Hematopoietic multipotent progenitor cell treated with erythropoietin and hydrocortisone succinate and interleukin-3 and kit ligand, for 6 days (in vitro differentiated cells): ENCODE data around the gene EEF1B2.
A peak's percentile ranks its signal among the peaks of the same experiment; 100 is the strongest.
"Not testable (repeated sequence)": the region's sequence is repeated elsewhere in the genome, so short reads cannot be mapped to it uniquely, and the experiment has no call there.

ENCODE experiments used
- DNase-seq: peaks from one replicate; pipeline ENCODE4 v3.0.0-alpha.2; 2015

The EEF1B2 gene

GRCh38 chr2:206159346-206160124, at the start of gene EEF1B2, which contains the start of gene NDUFS1:
EEF1B2 (plus strand) TSS chr2:206159895; CDS start chr2:206159980, 85 bp downstream.
NDUFS1 (minus strand) TSS chr2:206159444; CDS start chr2:206153678, 5,766 bp downstream.
- peak; percentile 99 for DNase-seq

- no peak for DNase-seq
These were observed 47.6 kb upstream of the EEF1B2 start for GRCh38 chr2:206112108-206112507.

DNA sequence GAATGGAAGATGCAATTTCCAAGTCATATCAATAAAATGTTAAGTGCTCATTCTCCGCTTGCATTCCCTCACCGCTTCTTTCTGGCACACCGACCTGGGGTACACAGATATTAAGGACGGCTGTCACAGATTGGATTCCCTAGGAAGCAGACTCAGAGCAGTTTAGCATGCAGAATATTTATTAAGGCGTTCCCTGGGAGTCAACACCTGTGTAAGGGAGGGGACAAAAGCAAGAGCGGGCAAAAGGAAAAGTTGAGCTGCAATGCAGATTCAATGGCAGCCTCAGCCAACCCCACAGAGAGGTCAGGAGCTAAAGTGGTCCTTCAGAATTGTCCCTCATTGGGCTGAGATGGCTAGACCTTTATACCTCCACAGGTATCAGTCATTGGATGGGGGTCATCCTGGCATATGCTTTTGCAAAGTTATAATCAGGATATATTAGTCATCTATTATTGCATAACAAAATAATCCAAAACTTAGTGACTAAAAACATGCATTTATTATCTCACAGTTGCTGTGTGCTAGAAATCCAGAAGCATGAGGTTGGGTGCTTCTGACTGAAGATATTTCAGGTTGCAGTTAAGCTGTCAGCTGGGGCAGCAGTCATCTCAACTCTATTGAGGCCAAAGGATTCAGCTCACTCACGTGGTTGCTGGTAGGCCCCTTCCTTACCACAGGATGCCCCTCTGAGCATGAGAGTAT, 46.7 kb upstream of the EEF1B2 start:
- DNase-seq, result no peak

- DNase-seq, result no peak
These were observed 44.6 kb upstream of the EEF1B2 start for GRCh38 chr2:206115026-206115578.

DNA sequence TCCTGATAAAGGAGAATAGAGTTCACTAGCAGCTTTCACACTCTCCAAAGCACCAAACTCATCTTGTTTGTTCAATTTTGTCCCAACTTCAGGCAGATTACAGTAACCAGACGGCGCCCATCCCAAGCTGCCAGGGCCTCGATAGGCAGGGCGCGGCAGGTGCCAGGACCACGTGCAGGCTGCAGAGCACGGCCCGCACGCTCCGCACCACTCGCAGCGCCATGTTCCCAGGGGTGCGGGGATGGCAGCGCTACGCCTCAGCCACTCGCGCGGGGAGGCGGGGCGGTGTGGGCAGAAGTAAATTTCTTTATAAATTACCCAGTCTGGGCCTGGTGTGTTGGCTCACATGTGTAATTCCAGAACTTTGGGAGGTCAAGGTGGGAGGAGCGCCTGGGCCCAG, 43.4 kb upstream of the EEF1B2 start:
- DNase-seq, result no peak

GRCh38 chr2:206122569-206122968, 37.1 kb upstream of the EEF1B2 start:
- DNase-seq, result not testable (repeated sequence)

DNA sequence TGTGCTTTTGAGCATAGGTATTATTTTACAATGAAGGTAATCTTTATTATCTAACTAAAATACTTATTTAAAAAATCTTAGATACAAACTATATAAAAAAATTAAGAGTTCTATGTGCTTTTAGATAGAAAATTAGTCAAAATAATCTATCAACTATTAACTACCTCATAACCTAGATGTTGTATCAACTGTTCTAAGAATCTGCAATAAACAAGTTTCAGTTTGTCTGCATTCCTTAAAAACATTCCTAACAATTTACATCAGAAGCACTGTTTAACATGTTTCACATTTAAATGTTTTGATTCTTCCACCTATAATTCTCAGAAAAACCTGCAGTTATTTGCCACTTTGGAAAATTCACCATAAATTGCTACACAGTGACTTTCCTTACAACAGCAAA, 33.8 kb upstream of the EEF1B2 start:
- DNase-seq, result no peak

DNA sequence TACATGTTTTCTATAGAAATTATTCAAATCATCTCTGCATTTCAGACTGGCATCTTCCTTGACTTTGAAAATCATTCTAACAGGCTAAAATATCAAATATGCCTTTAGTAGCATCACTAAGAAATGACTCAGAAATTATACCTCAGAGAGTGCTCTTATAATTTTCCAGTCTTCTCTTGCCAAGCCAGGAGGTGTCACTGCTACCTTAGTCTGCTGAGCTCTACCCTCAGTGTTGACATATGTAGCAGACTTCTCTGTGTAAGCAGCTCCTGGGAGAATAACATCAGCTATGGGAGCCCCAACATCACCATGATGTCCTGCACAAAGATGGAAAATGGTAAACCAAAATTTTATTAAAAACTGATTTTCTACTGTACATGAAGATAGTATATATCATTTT, 32.0 kb upstream of the EEF1B2 start:
- peak; percentile 30 for DNase-seq

GRCh38 chr2:206143451-206143850, 16.2 kb upstream of the EEF1B2 start:
- DNase-seq, result no peak

DNA sequence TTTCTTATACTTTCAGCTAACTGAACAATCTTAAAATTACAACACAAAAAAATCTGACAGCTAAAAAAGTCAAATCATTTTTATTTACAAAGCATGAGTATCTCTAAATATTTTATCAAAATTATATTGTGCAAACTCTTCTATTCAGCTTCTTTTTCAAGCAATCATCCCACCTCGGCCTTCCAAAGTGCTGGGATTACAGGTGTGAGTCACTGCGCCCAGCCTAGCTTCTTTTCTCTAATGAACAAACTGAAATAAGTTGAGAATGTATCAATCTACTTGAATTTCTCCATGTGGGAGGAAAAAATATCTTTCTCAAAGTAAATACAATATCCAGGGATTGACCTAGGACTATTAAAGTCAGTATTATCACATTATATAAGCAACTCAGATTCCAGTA, 15.3 kb upstream of the EEF1B2 start:
- no peak for DNase-seq

- no peak for DNase-seq
These were observed 14.0 kb upstream of the EEF1B2 start for GRCh38 chr2:206145665-206146064.

DNA sequence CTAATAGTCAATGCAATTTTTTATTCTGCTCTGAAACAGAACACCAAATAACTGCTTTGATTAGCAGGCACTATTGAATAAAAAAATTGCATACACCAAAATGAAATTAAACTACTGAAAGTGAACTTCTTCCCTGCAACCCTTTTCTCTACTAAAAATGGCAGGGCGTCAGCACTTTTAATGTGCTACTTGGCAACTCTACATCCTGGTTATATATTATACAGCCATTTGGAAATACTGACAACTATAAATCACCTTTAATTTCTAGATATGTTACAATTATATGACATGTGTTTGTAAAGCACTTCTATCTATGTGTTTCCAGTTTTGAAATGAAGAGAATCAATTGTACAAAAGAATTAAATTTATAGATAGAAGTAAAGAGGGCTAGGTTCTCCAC, 10.4 kb upstream of the EEF1B2 start:
- DNase-seq, result no peak

GRCh38 chr2:206150168-206150567, 9.5 kb upstream of the EEF1B2 start:
- no peak for DNase-seq

DNA sequence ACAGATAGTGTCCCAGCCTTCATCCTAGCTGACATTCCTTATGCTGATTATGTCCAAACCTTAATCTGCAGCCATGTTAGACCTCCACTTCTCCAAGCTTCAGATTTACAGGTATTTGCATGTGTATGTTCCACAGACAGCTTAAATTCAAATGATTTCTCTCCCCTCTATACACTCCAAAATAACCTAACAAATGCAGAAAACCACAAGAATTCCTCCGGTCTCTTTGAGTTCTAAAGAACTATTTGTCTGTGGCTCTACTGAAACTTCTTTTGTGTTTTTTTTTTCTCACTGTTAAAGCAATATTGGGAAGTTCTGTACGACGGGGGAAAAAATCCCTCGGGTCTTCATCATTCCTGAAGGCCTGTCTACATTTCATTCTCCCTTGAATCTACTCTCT, 9.1 kb upstream of the EEF1B2 start:
- DNase-seq, result no peak

DNA sequence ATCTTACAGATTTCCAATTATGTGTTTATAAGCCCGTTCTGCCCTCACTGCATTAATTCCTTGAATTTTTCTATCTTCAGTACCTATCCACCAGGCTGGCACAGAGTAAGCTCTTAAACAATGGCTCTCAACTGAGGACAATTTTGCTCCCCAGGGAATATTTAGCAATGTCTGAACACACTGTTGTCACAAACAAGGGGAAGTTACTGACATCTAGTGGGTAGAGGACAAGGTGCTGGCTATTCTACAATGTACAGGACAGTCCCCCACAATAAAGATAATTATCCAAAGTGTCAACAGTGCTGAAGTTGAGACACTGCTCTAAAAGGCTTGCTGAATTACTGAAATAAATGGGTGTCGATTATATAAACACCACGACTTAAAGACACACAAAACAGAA, 5.5 kb upstream of the EEF1B2 start:
- DNase-seq, result peak; percentile 51

DNA sequence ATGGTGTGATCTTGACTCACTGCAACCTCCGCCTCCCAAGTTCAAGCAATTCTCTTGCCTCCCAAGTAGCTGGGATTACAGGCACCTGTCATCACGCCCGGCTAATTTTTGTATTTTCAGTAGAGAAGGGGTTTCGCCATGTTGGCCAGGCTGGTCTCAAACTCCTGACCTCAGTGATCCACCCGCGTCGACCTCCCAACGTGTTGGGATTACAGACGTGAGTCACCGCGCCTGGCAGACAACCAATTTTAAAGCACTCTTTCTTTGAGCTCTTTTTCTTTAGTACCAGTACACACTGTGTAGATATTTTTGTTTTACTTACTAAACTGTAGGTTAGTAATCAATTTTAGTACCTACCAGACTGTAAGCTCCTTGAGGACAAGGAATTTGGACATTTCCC, 2.7 kb upstream of the EEF1B2 start:
- not testable (repeated sequence) for DNase-seq

DNA sequence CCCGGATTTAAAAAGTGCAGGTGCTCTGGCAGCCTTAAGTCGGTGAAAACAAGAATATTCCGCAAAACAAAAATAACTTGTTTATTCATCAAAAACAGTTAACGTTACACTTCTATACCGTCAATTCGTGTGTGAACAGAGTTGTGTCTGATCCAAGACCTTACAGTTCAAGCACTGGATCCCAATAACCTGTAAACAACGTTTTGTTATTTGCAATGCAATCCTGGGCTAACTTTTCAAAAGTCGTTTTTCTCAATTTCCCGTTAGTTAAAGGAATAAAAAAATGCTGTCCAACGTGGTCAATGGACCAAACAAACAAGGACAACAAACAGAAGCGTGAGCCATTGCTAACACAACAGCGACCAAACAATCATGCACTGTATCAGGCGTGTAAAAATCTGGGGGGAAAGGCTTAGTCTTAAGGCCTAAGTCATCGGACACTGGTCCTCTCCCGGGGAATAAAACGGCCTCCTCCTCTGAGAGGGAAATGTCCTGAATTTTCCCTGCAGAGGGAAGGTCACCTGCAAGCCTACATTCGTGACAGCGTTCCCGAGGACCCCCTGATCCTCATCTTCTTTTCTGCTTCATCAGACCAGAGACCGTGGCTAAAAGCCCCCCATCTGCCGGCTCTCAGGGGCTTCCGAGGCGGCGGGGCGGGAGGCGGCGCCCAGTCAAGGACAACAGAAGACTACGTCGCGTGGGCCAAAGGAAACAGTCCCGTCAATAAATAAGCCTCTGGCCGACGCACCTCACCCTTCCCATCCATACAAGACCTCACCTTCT, 941 bp upstream of the EEF1B2 start:
- peak; percentile 38 for DNase-seq

DNA sequence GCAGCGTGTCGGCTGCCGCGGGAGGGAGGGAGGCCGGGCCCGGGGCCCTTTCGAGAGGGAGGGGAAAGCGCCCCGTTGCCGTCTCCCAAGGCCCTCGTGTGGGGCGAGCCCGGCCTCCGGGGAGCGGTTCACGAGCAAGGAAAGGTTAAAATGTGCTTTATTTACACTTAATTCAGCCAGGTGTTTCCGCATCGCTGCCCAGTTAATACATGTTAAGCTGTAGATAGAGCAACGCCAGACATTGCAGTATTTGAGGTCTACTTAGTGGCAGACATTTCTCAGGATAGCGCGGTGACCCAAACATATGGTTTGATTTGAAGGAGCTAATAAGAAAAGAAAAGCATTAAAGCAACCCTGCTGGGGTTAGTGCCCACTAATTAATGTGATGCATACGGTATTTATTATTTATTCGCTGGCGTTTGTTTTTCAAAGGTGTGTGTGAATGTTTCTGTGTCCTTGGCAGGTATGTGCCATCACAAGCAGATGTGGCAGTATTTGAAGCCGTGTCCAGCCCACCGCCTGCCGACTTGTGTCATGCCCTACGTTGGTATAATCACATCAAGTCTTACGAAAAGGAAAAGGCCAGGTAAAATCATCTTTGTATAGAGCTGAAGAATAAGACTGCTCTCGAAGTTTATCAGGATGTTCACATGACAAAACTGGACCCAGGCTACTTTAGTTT, 571 bp downstream of the EEF1B2 start:
- DNase-seq, result peak; percentile 73

DNA sequence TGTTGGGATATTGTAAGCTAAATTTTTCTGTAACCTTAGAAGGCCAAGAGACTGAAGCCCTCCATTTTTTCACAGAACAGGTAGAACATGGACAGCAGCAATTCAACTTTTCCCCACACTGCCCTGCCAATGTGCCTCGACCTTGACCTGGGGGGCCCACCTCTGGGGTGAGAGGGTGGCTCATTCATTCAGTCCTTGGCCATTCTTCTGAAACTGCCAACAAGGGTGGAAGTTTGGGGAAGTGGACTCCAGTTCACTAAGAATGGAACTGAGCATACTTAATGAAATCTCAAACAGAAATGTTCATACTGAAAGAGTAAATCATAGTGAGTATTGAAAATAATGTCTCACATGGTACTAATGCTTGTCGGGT, 1.1 kb downstream of the EEF1B2 start:
- no peak for DNase-seq

DNA sequence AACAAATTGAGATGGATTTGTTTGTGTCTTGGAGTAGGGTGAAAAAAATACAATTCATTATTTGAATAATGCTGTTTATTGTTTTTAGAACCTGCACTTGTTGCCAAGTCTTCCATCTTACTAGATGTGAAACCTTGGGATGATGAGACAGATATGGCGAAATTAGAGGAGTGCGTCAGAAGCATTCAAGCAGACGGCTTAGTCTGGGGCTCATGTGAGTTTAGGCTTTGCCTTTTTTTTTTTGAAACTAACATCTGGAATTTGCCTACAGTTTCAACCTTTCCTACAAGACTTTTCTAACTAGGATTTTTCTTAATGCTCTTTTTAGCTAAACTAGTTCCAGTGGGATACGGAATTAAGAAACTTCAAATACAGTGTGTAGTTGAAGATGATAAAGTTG, 2.7 kb downstream of the EEF1B2 start:
- not testable (repeated sequence) for DNase-seq

DNA sequence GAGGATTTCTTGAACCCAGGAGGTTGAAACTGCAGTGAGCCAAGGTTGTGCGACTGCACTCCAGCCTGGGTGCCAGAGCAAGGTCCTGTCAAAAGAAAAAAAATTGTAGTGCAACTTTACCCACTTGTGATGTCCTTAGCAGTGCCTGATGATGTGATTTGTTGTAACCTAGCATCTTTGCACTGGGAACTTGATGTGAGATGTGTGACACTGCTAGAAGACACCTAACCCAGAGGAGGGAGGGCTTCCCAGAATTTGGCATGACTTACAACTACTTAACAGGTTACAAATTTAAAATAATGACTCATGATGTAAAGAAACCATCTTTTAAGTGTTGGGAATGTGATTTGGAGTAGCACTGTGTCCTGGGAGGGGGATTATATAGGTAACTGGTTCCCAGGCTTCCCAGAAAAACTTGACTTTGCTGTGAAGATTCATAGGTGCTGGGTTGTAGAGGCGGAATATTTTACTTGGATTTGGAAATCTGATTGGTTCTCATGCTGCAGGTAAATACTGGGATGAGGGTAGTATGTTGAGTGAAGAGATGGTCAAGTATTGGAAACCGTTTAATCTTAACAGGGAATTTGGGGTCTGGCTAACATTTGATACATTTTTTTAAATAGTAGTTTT, 3.7 kb downstream of the EEF1B2 start:
- DNase-seq, result peak; percentile 30

GRCh38 chr2:206164261-206164862, 4.7 kb downstream of the EEF1B2 start:
- peak; percentile 64 for DNase-seq
